Measurements from ENCODE around the gene ADAM10. TPM values are rescaled to one million over a fixed set of nuclear protein-coding genes. Genes with fewer than 3 reads are reported as not detected.

The ADAM10 gene
- 181 and 247 TPM in 2 replicates for total RNA-seq

GRCh38 chr15:58749532-58750337, at the start of gene ADAM10:
Gene ADAM10, minus strand, starts transcription at chr15:58749707. Its CDS starts 173 bp downstream, at chr15:58749534.

GRCh38 chr15:58770857-58771620, 21.5 kb upstream of the ADAM10 start, which contains the start of gene MINDY2:
Gene MINDY2, plus strand, starts transcription at chr15:58771302. Its CDS starts 94 bp downstream, at chr15:58771396.

Small RNA genes lying within 50 kb of the gene (small RNA-seq; reads per million reads assigned to genes)
- gene AC091046.1 (not detected), gene RF00012 (not detected)

Other genes with a start within 250 kb of the ADAM10 start
- 16.9 and 23.7 TPM in 2 replicates for gene MINDY2, start 21.6 kb upstream of the ADAM10 start, total RNA-seq
- 86.0 and 97.2 TPM in 2 replicates for gene SLTM, start 184.0 kb upstream of the ADAM10 start, total RNA-seq
- gene RNF111, start 238.0 kb upstream of the ADAM10 start, total RNA-seq: 27.4 and 28.3 TPM in 2 replicates